Gastroesophageal sphincter (tissue), 3 donors: Measurements from ENCODE around the gene STAT5A.
A peak's percentile ranks its signal among the peaks of the same experiment; 100 is the strongest.

Experiments
- EP300 ChIP-seq: sonication (generic); formaldehyde crosslinking; IDR thresholded peaks from one replicate; pipeline ENCODE4 v1.6.1; 2017; ENCODE audit warnings: antibody characterized with exemption, mild to moderate bottlenecking
- POLR2A ChIP-seq, 2 donors: fragments of 450-650 bp; IDR thresholded peaks; one replicate each; pipeline ENCODE4 v1.6.1; 2017; ENCODE audit warnings: antibody characterized with exemption in 2 of 2, mild to moderate bottlenecking in 2 of 2, moderate library complexity in 1 of 2
- POLR2AphosphoS5 ChIP-seq: sonication (generic); formaldehyde crosslinking; IDR thresholded peaks from one replicate; pipeline ENCODE4 v1.6.1; 2017; ENCODE audit warnings: antibody characterized with exemption
- TF ChIP-seq, protein P1 (sequence below), 4 experiments: fragments of 200-600 bp in 2 of 4; fragments of 450-650 bp in 2 of 4; sonication (generic) in 1 of 4; IDR thresholded peaks; one replicate each; pipeline ENCODE4 v1.5.1; 2017 to 2019; ENCODE audit warnings: antibody characterized with exemption in 4 of 4, mild to moderate bottlenecking in 2 of 4, moderate library complexity in 2 of 4

DNA sequence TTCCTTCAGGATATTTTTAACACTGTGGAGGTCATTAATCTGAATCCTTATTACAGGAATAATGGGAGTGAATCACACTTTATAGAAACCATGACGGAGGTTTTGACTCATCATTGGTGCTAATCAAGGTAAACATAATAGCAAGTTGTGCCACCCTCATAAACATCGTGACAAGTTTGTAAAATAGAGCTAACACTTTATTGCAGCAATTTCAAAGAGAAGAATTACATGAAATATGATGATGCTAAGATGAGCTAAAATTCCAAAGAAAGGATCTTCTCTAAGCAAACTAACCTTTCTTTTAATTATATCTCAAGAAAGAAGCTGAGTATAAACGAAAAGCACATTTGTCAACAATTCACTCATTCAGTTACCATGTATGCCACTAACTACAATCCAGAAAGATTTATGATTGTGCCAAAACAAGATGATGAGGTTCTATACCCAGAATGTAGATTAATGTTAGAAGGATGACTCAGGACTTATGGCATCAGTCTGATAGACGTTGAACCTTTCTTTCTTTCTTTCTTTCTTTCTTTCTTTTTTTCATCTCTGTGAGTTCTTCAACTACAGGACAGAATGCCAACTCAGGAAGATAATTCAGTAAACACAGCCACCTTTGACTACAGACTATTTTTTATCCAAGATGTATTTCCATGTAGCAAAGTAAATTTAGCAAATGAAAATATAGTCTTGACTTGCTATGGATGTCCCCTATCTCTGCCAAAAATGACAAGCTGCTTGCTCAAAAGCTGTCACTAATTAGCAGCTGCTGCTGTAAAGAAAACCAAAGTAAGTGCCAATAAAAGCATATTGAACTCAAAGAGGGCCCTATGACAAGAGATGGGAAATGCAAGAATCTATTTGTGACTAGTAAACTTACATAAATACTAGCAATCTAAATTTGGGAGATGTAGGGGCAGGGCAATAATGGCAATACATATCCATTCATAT lies 35.4 kb upstream of the STAT5A start:
- peak; percentile 88 for TF ChIP-seq POLR2AphosphoS5
- TF ChIP-seq, protein P1, sequence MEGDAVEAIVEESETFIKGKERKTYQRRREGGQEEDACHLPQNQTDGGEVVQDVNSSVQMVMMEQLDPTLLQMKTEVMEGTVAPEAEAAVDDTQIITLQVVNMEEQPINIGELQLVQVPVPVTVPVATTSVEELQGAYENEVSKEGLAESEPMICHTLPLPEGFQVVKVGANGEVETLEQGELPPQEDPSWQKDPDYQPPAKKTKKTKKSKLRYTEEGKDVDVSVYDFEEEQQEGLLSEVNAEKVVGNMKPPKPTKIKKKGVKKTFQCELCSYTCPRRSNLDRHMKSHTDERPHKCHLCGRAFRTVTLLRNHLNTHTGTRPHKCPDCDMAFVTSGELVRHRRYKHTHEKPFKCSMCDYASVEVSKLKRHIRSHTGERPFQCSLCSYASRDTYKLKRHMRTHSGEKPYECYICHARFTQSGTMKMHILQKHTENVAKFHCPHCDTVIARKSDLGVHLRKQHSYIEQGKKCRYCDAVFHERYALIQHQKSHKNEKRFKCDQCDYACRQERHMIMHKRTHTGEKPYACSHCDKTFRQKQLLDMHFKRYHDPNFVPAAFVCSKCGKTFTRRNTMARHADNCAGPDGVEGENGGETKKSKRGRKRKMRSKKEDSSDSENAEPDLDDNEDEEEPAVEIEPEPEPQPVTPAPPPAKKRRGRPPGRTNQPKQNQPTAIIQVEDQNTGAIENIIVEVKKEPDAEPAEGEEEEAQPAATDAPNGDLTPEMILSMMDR (IDR thresholded peaks at IDR 0.05), result no peak
- no peak for TF ChIP-seq POLR2A (IDR thresholded peaks at IDR 0.05)
- no peak for TF ChIP-seq EP300
